GM23338 (cell line): ENCODE measurements around the gene ELMO3. TPM values are rescaled to one million over a fixed set of nuclear protein-coding genes. Genes with fewer than 3 reads are reported as not detected.

Experiments
- ATAC-seq: fragments of 200-7000 bp; cut with Tn5 transposase; 3 replicates; pipeline ENCODE4 v1.9.1; 2020
- DNase-seq: peaks from one replicate; pipeline ENCODE4 v3.0.0-alpha.2; 2015; ENCODE audit warnings: low spot score
- H2AFZ ChIP-seq: fragments of 200-600 bp; sonication (generic); 2 replicates; pipeline ENCODE4 v1.8.0; 2016; ENCODE audit warnings: antibody characterized with exemption, mild to moderate bottlenecking, moderate library complexity
- H3F3A ChIP-seq: fragments of 200-600 bp; sonication (generic); replicated peaks from 2 replicates; pipeline ENCODE4 v1.8.0; 2017; ENCODE audit warnings: antibody characterized with exemption, mixed run types, low read depth
- H3K27ac ChIP-seq: fragments of 200-600 bp; sonication (generic); 2 replicates; pipeline ENCODE4 v1.6.1; 2016; ENCODE audit warnings: low read depth
- H3K27me3 ChIP-seq: fragments of 200-600 bp; sonication (generic); 2 replicates; pipeline ENCODE4 v1.8.0; 2016; ENCODE audit warnings: mild to moderate bottlenecking, mixed run types, moderate library complexity; ENCODE audit not compliant: insufficient read depth
- H3K36me3 ChIP-seq: fragments of 200-600 bp; sonication (generic); 2 replicates; pipeline ENCODE4 v1.8.0; 2016; ENCODE audit warnings: mild to moderate bottlenecking; ENCODE audit not compliant: insufficient read depth
- H3K4me1 ChIP-seq: fragments of 200-600 bp; sonication (generic); 2 replicates; pipeline ENCODE4 v1.8.0; 2016; ENCODE audit warnings: mild to moderate bottlenecking, moderate library complexity; ENCODE audit not compliant: insufficient read depth
- H3K4me2 ChIP-seq: fragments of 200-600 bp; sonication (generic); 2 replicates; pipeline ENCODE4 v1.7.1; 2017; ENCODE audit warnings: mixed run types
- H3K4me3 ChIP-seq: fragments of 200-600 bp; sonication (generic); 2 replicates; pipeline ENCODE4 v1.6.1; 2016; ENCODE audit warnings: mixed run types
- H3K79me2 ChIP-seq: fragments of 200-600 bp; sonication (generic); replicated peaks from 2 replicates; pipeline ENCODE4 v1.8.0; 2017; ENCODE audit warnings: mild to moderate bottlenecking; ENCODE audit not compliant: insufficient read depth
- H3K9me2 ChIP-seq: fragments of 200-600 bp; sonication (generic); 2 replicates; pipeline ENCODE4 v1.8.0; 2017; ENCODE audit not compliant: insufficient read depth
- H4K20me1 ChIP-seq: fragments of 200-600 bp; sonication (generic); replicated peaks from 2 replicates; pipeline ENCODE4 v1.8.0; 2017; ENCODE audit warnings: mild to moderate bottlenecking; ENCODE audit not compliant: insufficient read depth
- H3K27ac Mint-ChIP-seq: 2 replicates; pipeline ENCODE4 v1.8.0; 2020; ENCODE audit warnings: inconsistent platforms, mild to moderate bottlenecking, moderate library complexity, mixed read lengths
- H3K27me3 Mint-ChIP-seq: 3 replicates; pipeline ENCODE4 v1.8.0; 2022; ENCODE audit warnings: low read depth, mild to moderate bottlenecking, moderate library complexity, mixed read lengths, inconsistent platforms; ENCODE audit not compliant: insufficient read depth, poor library complexity
- H3K36me3 Mint-ChIP-seq: 3 replicates; pipeline ENCODE4 v1.8.0; 2021; ENCODE audit warnings: low read depth, mild to moderate bottlenecking, inconsistent platforms, moderate library complexity, mixed read lengths
- H3K4me1 Mint-ChIP-seq: 3 replicates; pipeline ENCODE4 v1.8.0; 2020; ENCODE audit warnings: mild to moderate bottlenecking, inconsistent platforms, mixed read lengths
- H3K4me3 Mint-ChIP-seq: 3 replicates; pipeline ENCODE4 v1.8.0; 2021; ENCODE audit warnings: moderate library complexity, mild to moderate bottlenecking, inconsistent platforms, mixed read lengths
- H3K9me3 Mint-ChIP-seq: 3 replicates; pipeline ENCODE4 v1.8.0; 2020; ENCODE audit warnings: moderate library complexity, mild to moderate bottlenecking, inconsistent platforms, mixed read lengths
- ETS1 ChIP-seq: IDR thresholded peaks from 2 replicates; pipeline ENCODE4 v1.6.1; 2016; ENCODE audit warnings: antibody characterized with exemption
- EZH2 ChIP-seq: fragments of 200-600 bp; sonication (generic); IDR thresholded peaks from one replicate; pipeline ENCODE4 v1.8.0; 2017; ENCODE audit warnings: antibody characterized with exemption, mild to moderate bottlenecking, low read depth; ENCODE audit not compliant: unreplicated experiment
- EZH2phosphoT487 ChIP-seq: fragments of 200-600 bp; sonication (generic); IDR thresholded peaks from one replicate; pipeline ENCODE4 v1.8.1; 2018; ENCODE audit warnings: antibody characterized with exemption; ENCODE audit not compliant: unreplicated experiment
- JUNB ChIP-seq: IDR thresholded peaks from one replicate; pipeline ENCODE4 v1.6.1; 2016; ENCODE audit warnings: antibody characterized with exemption; ENCODE audit not compliant: unreplicated experiment
- POLR2AphosphoS5 ChIP-seq: IDR thresholded peaks from 2 replicates; pipeline ENCODE4 v1.6.1; 2016; ENCODE audit warnings: antibody characterized with exemption, low read depth
- STAT1 ChIP-seq: IDR thresholded peaks from one replicate; pipeline ENCODE4 v1.6.1; 2016; ENCODE audit warnings: antibody characterized with exemption; ENCODE audit not compliant: unreplicated experiment
- ZNF331 ChIP-seq: fragments of 250-450 bp; sonication (Bioruptor Pico); IDR thresholded peaks from 2 replicates; pipeline ENCODE4 v1.5.0; 2020; ENCODE audit warnings: low read depth, mild to moderate bottlenecking, moderate library complexity
- polyA plus RNA-seq: library from polyadenylated mRNA; unstranded; fragments of >200 nt; fragmentation: Nextera tagmentation; extraction: Ambion mirVana; gene quantifications from 2 replicates; pipeline ENCODE4 v1.2.1, GENCODE V29; 2016
- total RNA-seq: library from RNA; depleted of rRNA; stranded (reverse); fragments of >200 nt; shearing (Covaris generic); gene quantifications from 2 replicates; pipeline ENCODE4 v1.2.3, GENCODE V29; 2014

Gene ELMO3
- total and polyA plus RNA-seq, 2 experiments from 2014 or later, result 4.7 to 16.2 TPM

- ATAC-seq, result no peak
- H3K27me3 ChIP-seq, result no peaks in the 10 kb centered on the region
- no peaks in the 10 kb centered on the region for H3K9me2 ChIP-seq
Measured at GRCh38 chr16:67213197-67214019, 14.5 kb downstream of the ELMO3 start.

DNA sequence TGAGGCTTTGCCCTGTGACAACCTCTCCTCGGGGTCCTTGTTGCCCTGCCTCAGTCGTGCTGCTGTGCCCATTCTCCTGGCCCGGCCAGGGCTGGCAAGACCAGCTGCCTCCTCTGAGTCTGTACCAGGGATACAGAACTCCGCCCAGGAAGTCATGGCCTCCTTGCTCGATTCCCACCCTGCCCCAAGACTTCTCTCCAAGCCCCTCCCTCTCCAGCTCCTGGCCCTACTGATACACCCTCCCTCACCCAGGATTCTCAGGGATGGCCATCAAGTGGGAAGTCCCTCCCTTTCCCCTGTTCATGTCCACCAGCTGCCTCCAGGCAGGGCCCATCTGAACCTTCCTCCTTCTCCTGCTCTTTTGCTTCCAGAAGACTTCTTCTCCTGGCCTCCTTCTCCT lies 16.8 kb downstream of the ELMO3 start:
- Mint-ChIP-seq H3K4me1 (peaks cover 2% of the 10 kb centered on the region; the same call in 2 of the 3 replicates), H3K4me3 (no peak overlapping the region; the same call in 2 of the 3 replicates), H3K27me3 (peaks cover 15% of the 10 kb centered on the region), H3K9me3 (no peaks in the 10 kb centered on the region), H3K27ac (no peak overlapping the region), H3K36me3 (no peaks in the 10 kb centered on the region)
- Histone ChIP-seq H3K4me3 (no peak overlapping the region), H3K9me2 (no peaks in the 10 kb centered on the region), H3K27me3 (no peaks in the 10 kb centered on the region), H3K4me1 (no peaks in the 10 kb centered on the region), H3K36me3 (no peaks in the 10 kb centered on the region), H4K20me1 (no peaks in the 10 kb centered on the region; the same call in 1 of the 2 replicates), H3F3A (no peaks in the 10 kb centered on the region), H2AFZ (no peak overlapping the region), H3K79me2 (no peaks in the 10 kb centered on the region), H3K4me2 (no peak overlapping the region), H3K27ac (no peak overlapping the region)
- TF ChIP-seq STAT1 (no peak), ETS1 (no peak), POLR2AphosphoS5 (no peak), EZH2phosphoT487 (no peak)
- ATAC-seq, result peak; percentile 65
- DNase-seq, result no peak

More at GRCh38 chr16:67213197-67214019, 14.5 kb downstream of the ELMO3 start:
- H3K4me1 ChIP-seq, result no peaks in the 10 kb centered on the region
- no peaks in the 10 kb centered on the region for H3K36me3 ChIP-seq
- no peaks in the 10 kb centered on the region for H3K9me3 Mint-ChIP-seq
- DNase-seq, result no peak
- H3K36me3 Mint-ChIP-seq, result no peaks in the 10 kb centered on the region
- no peaks in the 10 kb centered on the region for H3F3A ChIP-seq
- no peak overlapping the region for H3K4me3 Mint-ChIP-seq
- TF ChIP-seq EZH2, result no peak
- no peak overlapping the region for H3K27ac Mint-ChIP-seq
- no peak overlapping the region for H3K4me2 ChIP-seq
- peaks cover 18% of the 10 kb centered on the region for H3K27me3 Mint-ChIP-seq
- no peaks in the 10 kb centered on the region; the same call in 1 of the 2 replicates for H4K20me1 ChIP-seq
- no peak overlapping the region for H3K4me3 ChIP-seq
- peaks cover 2% of the 10 kb centered on the region; the same call in 2 of the 3 replicates for H3K4me1 Mint-ChIP-seq
- no peaks in the 10 kb centered on the region for H3K79me2 ChIP-seq
- no peak overlapping the region for H2AFZ ChIP-seq
- H3K27ac ChIP-seq, result no peak overlapping the region

DNA sequence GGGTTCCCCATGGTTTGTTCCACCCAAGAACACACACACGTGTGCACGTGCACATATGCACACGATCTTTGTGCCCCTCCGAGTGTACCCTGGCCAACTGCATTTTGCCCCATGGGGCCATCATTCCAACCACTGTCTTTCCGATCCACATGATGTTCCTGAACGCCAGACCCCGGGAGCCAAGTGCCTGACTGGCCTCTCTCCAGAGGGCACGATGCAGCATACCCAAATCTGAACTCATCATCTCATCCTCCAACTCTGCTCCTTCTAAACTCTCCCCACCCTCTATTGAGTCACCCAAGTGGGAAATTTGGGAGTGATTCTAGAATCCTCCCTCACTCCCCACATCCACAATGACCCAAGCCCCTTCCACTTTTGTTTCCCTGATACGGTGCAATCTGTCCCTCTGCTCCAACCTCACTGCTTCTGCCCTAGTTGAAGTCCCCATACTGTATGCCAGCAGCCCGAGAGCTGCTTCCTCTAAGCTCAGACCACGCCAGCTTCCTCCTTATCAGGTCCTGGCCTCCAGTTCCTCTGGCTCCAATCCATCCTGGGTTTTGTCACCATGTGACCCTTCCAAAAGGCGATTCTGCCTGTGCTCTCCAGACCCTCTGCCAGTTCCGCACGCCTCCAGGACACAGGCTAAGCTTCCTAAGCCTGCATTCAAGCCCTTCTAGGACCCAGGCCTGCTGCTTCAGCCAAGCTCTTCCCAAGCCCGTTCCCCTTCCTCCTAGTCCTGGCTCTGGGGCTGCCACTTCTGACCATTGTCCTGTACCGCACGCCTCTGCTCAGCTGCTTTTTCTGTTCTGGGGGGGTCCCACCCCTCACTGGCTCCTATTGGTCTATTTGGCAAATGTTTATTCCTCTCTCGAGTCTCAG lies 17.9 kb downstream of the ELMO3 start:
- no peak for DNase-seq
- H3K79me2 ChIP-seq, result no peaks in the 10 kb centered on the region
- H3K4me2 ChIP-seq, result no peak overlapping the region
- H3K36me3 ChIP-seq, result no peaks in the 10 kb centered on the region
- no peak overlapping the region; the same call in 2 of the 3 replicates for H3K4me3 Mint-ChIP-seq
- no peaks in the 10 kb centered on the region for H3K9me2 ChIP-seq
- no peaks in the 10 kb centered on the region for H3K4me1 ChIP-seq
- H3K27me3 ChIP-seq, result no peaks in the 10 kb centered on the region
- no peaks in the 10 kb centered on the region; the same call in 2 of the 3 replicates for H3K9me3 Mint-ChIP-seq
- H3K4me3 ChIP-seq, result no peak overlapping the region
- H3K27ac Mint-ChIP-seq, result no peak overlapping the region
- no peak; the same call in 2 of the 3 replicates for ATAC-seq
- no peaks in the 10 kb centered on the region; the same call in 1 of the 2 replicates for H4K20me1 ChIP-seq
- peaks cover 15% of the 10 kb centered on the region for H3K27me3 Mint-ChIP-seq
- H2AFZ ChIP-seq, result no peak overlapping the region
- H3K27ac ChIP-seq, result no peak overlapping the region
- no peaks in the 10 kb centered on the region for H3K36me3 Mint-ChIP-seq
- H3F3A ChIP-seq, result no peaks in the 10 kb centered on the region
- peaks cover 2% of the 10 kb centered on the region; the same call in 2 of the 3 replicates for H3K4me1 Mint-ChIP-seq
- no peak for TF ChIP-seq POLR2AphosphoS5
- no peak for TF ChIP-seq ETS1
- TF ChIP-seq ZNF331, result no peak
- TF ChIP-seq EZH2phosphoT487, result no peak
- TF ChIP-seq JUNB, result no peak
